GM12892 (cell line): Measurements from ENCODE around the gene BUB1B.

Experiments
- POLR2A ChIP-seq: IDR thresholded peaks from 2 replicates; pipeline ENCODE4 v1.6.1; 2011; ENCODE audit warnings: low read depth, low read length, control low read depth
- POLR2AphosphoS5 ChIP-seq: IDR thresholded peaks from 2 replicates; pipeline ENCODE4 v1.6.1; 2011; ENCODE audit warnings: low read depth, low read length, control low read depth

DNA sequence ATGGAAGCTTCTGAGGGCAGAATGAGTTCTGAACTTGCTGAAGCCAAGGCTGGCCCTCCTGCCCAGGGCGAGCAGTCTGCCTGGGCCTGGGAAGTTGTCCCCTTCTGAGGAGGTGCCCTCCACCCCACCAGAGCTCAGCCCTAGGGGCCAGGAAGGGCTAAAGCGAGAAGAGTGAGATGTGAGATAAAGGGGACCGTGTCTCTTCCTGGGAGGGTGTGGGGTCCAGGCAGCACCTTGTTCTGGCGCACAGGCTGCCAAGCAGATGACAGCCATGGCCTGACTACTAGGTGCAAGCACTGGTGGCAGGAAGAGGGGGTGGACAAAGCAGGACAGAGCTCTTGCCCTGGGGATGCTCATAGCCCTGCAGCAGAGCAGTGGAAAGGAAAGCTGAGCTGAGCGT, 81.7 kb downstream of the BUB1B start:
- TF ChIP-seq POLR2AphosphoS5 (no peak), POLR2A (no peak)
